Naive B cell (primary cell): ENCODE results near the gene PTCD3. TPM values are rescaled to one million over a fixed set of nuclear protein-coding genes. Genes with fewer than 3 reads are reported as not detected.
A peak's percentile ranks its signal among the peaks of the same experiment; 100 is the strongest.

Source experiments
- ATAC-seq, 2 donors: fragments of 150-1000 bp; cut with Tn5 transposase; 2 replicates each; pipeline ENCODE4 v1.10.0; 2021; ENCODE audit warnings: low read depth in 2 of 2, mild to moderate bottlenecking in 2 of 2, moderate library complexity in 2 of 2
- DNase-seq: peaks from one replicate; pipeline ENCODE4 v3.0.0; 2022
- H3K27ac Mint-ChIP-seq, 6 donors: one replicate each; pipeline ENCODE4 v1.8.0; 2020 to 2022; ENCODE audit warnings: mild to moderate bottlenecking in 6 of 6, mixed read lengths in 6 of 6, moderate library complexity in 5 of 6, inconsistent platforms in 2 of 6
- H3K27me3 Mint-ChIP-seq, 3 donors: one replicate each; pipeline ENCODE4 v1.8.0; 2021 to 2022; ENCODE audit warnings: mixed read lengths in 3 of 3, mild to moderate bottlenecking in 1 of 3
- H3K36me3 Mint-ChIP-seq, 2 donors: one replicate each; pipeline ENCODE4 v1.8.0; 2020 to 2022; ENCODE audit warnings: mixed read lengths in 2 of 2, inconsistent platforms in 1 of 2, mild to moderate bottlenecking in 1 of 2
- H3K4me1 Mint-ChIP-seq, 3 donors: one replicate each; pipeline ENCODE4 v1.8.0; 2020 to 2022; ENCODE audit warnings: mixed read lengths in 3 of 3, inconsistent platforms in 1 of 3, mild to moderate bottlenecking in 1 of 3, moderate library complexity in 1 of 3
- H3K4me3 Mint-ChIP-seq, 8 donors: one replicate each; pipeline ENCODE4 v1.8.0; 2020 to 2022; ENCODE audit warnings: mild to moderate bottlenecking in 8 of 8, mixed read lengths in 8 of 8, moderate library complexity in 8 of 8, inconsistent platforms in 2 of 8
- H3K9me3 Mint-ChIP-seq, 7 donors: one replicate each; pipeline ENCODE4 v1.8.0; 2020 to 2022; ENCODE audit warnings: mixed read lengths in 7 of 7, mild to moderate bottlenecking in 5 of 7, inconsistent platforms in 2 of 7, moderate library complexity in 1 of 7
- polyA plus RNA-seq, 6 donors: library from polyadenylated mRNA; unstranded; fragments of 300-500 nt; fragmentation: Illumina TruSeq; gene quantifications; one replicate each; pipeline ENCODE4 v1.2.3, GENCODE V29; 2021; ENCODE audit warnings: low read depth in 6 of 6

The PTCD3 gene
- polyA plus RNA-seq, 6 donors from 2014 or later, result 28.8 to 51.9 (median 42.5) TPM

GRCh38 chr2:86174445-86174844 is 68.4 kb downstream of the PTCD3 start:
- Mint-ChIP-seq H3K9me3 (no peaks in the 10 kb centered on the region), H3K27me3 (no peaks in the 10 kb centered on the region), H3K4me1 (peaks cover 23 to 30% (median 27%) of the 10 kb centered on the region in 3 donors), H3K4me3 (peak overlapping the region in 1 of 8 donors; percentile 51), H3K27ac (peak overlapping the region in 4 of 6 donors; percentile 3 to 58 (median 18)), H3K36me3 (peaks cover 16 to 30% of the 10 kb centered on the region in 2 donors)
- no peak for DNase-seq
- ATAC-seq, result peak in 1 of 2 donors; percentile 37

DNA sequence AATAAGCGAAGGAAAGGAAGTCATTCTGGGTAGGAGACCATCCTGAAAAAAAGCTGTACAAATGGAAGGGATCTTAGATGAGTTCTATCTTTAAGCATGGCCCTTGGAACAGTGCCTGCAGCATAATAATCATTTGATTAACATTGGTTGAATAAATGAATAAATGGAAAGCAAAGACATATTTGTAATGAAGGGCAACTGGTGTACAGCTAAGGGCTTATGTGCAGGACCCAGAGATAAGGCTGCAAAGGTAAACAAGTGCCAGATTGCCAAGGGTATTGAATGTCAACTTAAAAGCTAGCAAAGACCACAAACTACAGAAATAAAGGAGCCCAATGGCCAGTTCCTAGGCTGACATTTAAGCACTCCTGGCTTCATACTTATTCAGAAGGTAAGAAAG is 69.8 kb downstream of the PTCD3 start:
- peak overlapping the region in 2 of 6 donors; percentile 4 to 66 for H3K27ac Mint-ChIP-seq
- peaks cover 26 to 30% (median 30%) of the 10 kb centered on the region in 3 donors for H3K4me1 Mint-ChIP-seq
- no peak overlapping the region for H3K4me3 Mint-ChIP-seq
- H3K36me3 Mint-ChIP-seq, result peaks cover 15 to 34% of the 10 kb centered on the region in 2 donors
- no peak for ATAC-seq
- no peaks in the 10 kb centered on the region for H3K9me3 Mint-ChIP-seq
- DNase-seq, result no peak
- no peaks in the 10 kb centered on the region for H3K27me3 Mint-ChIP-seq

GRCh38 chr2:86176597-86176996 is 70.6 kb downstream of the PTCD3 start:
- Mint-ChIP-seq H3K9me3 (no peaks in the 10 kb centered on the region), H3K4me3 (no peak overlapping the region), H3K27ac (no peak overlapping the region), H3K36me3 (peaks cover 10 to 34% of the 10 kb centered on the region in 2 donors), H3K27me3 (no peaks in the 10 kb centered on the region), H3K4me1 (peaks cover 26 to 30% (median 30%) of the 10 kb centered on the region in 3 donors)
- no peak for DNase-seq
- ATAC-seq, result no peak

GRCh38 chr2:86185517-86186212 is 79.6 kb downstream of the PTCD3 start:
- peak overlapping the region in 7 of 8 donors; percentile 63 to 85 (median 78) for H3K4me3 Mint-ChIP-seq
- peaks cover 41 to 66% (median 56%) of the 10 kb centered on the region in 3 donors for H3K4me1 Mint-ChIP-seq
- ATAC-seq (peak; percentile 50 to 73), DNase-seq (no peak)
- H3K9me3 Mint-ChIP-seq, result no peaks in the 10 kb centered on the region
- H3K36me3 Mint-ChIP-seq, result no peaks in the 10 kb centered on the region
- H3K27me3 Mint-ChIP-seq, result no peaks in the 10 kb centered on the region
- peak overlapping the region; percentile 90 to 96 (median 93) for H3K27ac Mint-ChIP-seq

DNA sequence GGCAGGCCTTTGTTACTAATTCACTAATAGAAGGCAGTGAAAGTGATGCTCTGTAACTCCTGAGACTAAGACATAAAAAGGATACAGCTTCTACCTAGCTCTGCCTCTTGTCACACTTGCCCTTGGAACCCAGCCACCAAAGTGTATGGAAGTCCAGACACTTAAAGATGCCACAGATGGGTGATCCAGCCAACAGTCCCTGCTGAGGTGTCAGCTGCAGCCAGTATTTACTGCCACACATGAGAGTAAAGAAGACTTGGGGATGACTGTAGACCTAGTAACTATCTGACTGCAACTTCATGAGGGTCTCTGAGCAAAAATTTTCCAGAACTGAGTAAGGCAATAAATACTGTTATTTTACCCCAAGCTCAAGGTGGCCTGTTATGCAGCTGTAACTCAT is 80.4 kb downstream of the PTCD3 start:
- Mint-ChIP-seq H3K27ac (peak overlapping the region in 5 of 6 donors; percentile 68 to 95 (median 92)), H3K4me1 (peaks cover 41 to 73% (median 59%) of the 10 kb centered on the region in 3 donors), H3K36me3 (no peaks in the 10 kb centered on the region), H3K4me3 (peak overlapping the region in 4 of 8 donors; percentile 7 to 78 (median 70)), H3K27me3 (no peaks in the 10 kb centered on the region), H3K9me3 (no peaks in the 10 kb centered on the region)
- no peak for ATAC-seq
- no peak for DNase-seq

GRCh38 chr2:86189782-86190416 is 83.9 kb downstream of the PTCD3 start:
- peak overlapping the region in 2 of 6 donors; percentile 49 to 86 for H3K27ac Mint-ChIP-seq
- no peaks in the 10 kb centered on the region for H3K9me3 Mint-ChIP-seq
- H3K4me1 Mint-ChIP-seq, result peaks cover 51 to 76% (median 64%) of the 10 kb centered on the region in 3 donors
- peak overlapping the region in 1 of 8 donors; percentile 53 for H3K4me3 Mint-ChIP-seq
- no peak for DNase-seq
- ATAC-seq, result no peak
- no peaks in the 10 kb centered on the region for H3K27me3 Mint-ChIP-seq
- H3K36me3 Mint-ChIP-seq, result no peaks in the 10 kb centered on the region

Other genes with a start within 250 kb of the PTCD3 start
- 10 to 100 TPM; 16.7 to 29.0 (median 20.9) TPM for gene ST3GAL5, start 217.2 kb upstream of the PTCD3 start, polyA plus RNA-seq
- gene POLR1A, start 349 bp upstream of the PTCD3 start, polyA plus RNA-seq, result 1 to 10 TPM in 5 of 6 donors, not detected in 1; 1.9 to 6.2 (median 2.4) TPM
- 10 to 100 TPM; 30.3 to 53.9 (median 39.9) TPM for gene IMMT, start 89.2 kb downstream of the PTCD3 start, polyA plus RNA-seq
- gene MRPL35, start 93.2 kb downstream of the PTCD3 start, polyA plus RNA-seq, result 10 to 100 TPM; 13.6 to 34.5 (median 29.2) TPM
- gene REEP1, start 231.4 kb downstream of the PTCD3 start, polyA plus RNA-seq, result under 1 TPM in 1 of 6 donors, not detected in 5; 0.11 TPM